Retinal pigment epithelial cell (primary cell): ENCODE results near the gene PLXND1.
A peak's percentile ranks its signal among the peaks of the same experiment; 100 is the strongest.
"Not testable (repeated sequence)": the region's sequence is repeated elsewhere in the genome, so short reads cannot be mapped to it uniquely, and the experiment has no call there.

Source experiments
- DNase-seq: peaks from one replicate; pipeline ENCODE4 v3.0.0-alpha.2; 2010; ENCODE audit warnings: low read depth
- H3K4me3 ChIP-seq: 2 replicates; pipeline ENCODE4 v1.5.1; 2011; ENCODE audit warnings: mild to moderate bottlenecking, low read length, control low read depth, moderate library complexity
- CTCF ChIP-seq: conservative IDR thresholded peaks from 2 replicates; pipeline ENCODE4 v1.5.1; 2011; ENCODE audit warnings: low read depth, low read length, control low read depth, inconsistent platforms

The PLXND1 gene

GRCh38 chr3:129612534-129613366, 6.3 kb upstream of the PLXND1 start:
- no peak for DNase-seq
- TF ChIP-seq CTCF = no peak
- H3K4me3 ChIP-seq = no peak overlapping the region

- peak; percentile 11 for TF ChIP-seq CTCF
- H3K4me3 ChIP-seq = no peak overlapping the region
- DNase-seq = peak; percentile 71
Observed at GRCh38 chr3:129611812-129612533, 5.5 kb upstream of the PLXND1 start.

- TF ChIP-seq CTCF = no peak
- DNase-seq = no peak
- H3K4me3 ChIP-seq = no peak overlapping the region
Observed at GRCh38 chr3:129611446-129611800, 4.9 kb upstream of the PLXND1 start.

GRCh38 chr3:129610794-129611445, 4.4 kb upstream of the PLXND1 start:
- not testable (repeated sequence) for DNase-seq, H3K4me3 ChIP-seq

GRCh38 chr3:129610276-129610675, 3.8 kb upstream of the PLXND1 start:
- no peak for DNase-seq
- no peak for TF ChIP-seq CTCF
- no peak overlapping the region for H3K4me3 ChIP-seq

GRCh38 chr3:129609591-129610182, 3.2 kb upstream of the PLXND1 start:
- no peak overlapping the region for H3K4me3 ChIP-seq
- no peak for DNase-seq
- no peak for TF ChIP-seq CTCF

GRCh38 chr3:129608936-129609590, 2.6 kb upstream of the PLXND1 start:
- no peak overlapping the region for H3K4me3 ChIP-seq
- TF ChIP-seq CTCF = no peak
- no peak for DNase-seq
